ENCODE results near the gene KRT31.

GRCh38 chr17:41406205-41406604 is 8.8 kb upstream of the KRT31 start:
- no peak for TF ChIP-seq ZNF140 (tag by site-specific recombination; IDR thresholded peaks at IDR 0.05)
- no peak for TF ChIP-seq GLI2 (tag by site-specific recombination; IDR thresholded peaks at IDR 0.05; ENCODE audit: borderline replicate concordance, low read depth)
- TF ChIP-seq, protein P1, sequence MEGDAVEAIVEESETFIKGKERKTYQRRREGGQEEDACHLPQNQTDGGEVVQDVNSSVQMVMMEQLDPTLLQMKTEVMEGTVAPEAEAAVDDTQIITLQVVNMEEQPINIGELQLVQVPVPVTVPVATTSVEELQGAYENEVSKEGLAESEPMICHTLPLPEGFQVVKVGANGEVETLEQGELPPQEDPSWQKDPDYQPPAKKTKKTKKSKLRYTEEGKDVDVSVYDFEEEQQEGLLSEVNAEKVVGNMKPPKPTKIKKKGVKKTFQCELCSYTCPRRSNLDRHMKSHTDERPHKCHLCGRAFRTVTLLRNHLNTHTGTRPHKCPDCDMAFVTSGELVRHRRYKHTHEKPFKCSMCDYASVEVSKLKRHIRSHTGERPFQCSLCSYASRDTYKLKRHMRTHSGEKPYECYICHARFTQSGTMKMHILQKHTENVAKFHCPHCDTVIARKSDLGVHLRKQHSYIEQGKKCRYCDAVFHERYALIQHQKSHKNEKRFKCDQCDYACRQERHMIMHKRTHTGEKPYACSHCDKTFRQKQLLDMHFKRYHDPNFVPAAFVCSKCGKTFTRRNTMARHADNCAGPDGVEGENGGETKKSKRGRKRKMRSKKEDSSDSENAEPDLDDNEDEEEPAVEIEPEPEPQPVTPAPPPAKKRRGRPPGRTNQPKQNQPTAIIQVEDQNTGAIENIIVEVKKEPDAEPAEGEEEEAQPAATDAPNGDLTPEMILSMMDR (tag by site-specific recombination; IDR thresholded peaks at IDR 0.05) = peak; percentile 54
- TF ChIP-seq ZNF174 (tag by site-specific recombination; IDR thresholded peaks at IDR 0.05) = no peak
- no peak for TF ChIP-seq ZNF335 (tag by site-specific recombination; conservative IDR thresholded peaks at IDR 0.05)
- TF ChIP-seq ZNF23 (tag by site-specific recombination; IDR thresholded peaks at IDR 0.05; ENCODE audit: borderline replicate concordance) = no peak
- no peak for TF ChIP-seq ZNF501 (tag by site-specific recombination; IDR thresholded peaks at IDR 0.05)
- TF ChIP-seq ZBTB8A (tag by site-specific recombination; IDR thresholded peaks at IDR 0.05) = no peak
- TF ChIP-seq ZNF707 (tag by site-specific recombination; IDR thresholded peaks at IDR 0.05) = no peak
- TF ChIP-seq PRDM1 (tag by site-specific recombination; IDR thresholded peaks at IDR 0.05) = no peak
- no peak for TF ChIP-seq ZNF121 (tag by site-specific recombination; IDR thresholded peaks at IDR 0.05)

All from HEK293 (cell line).